ENCODE results near the gene COP1.
"Not testable (repeated sequence)": the region's sequence is repeated elsewhere in the genome, so short reads cannot be mapped to it uniquely, and the experiment has no call there.

The COP1 gene

DNA sequence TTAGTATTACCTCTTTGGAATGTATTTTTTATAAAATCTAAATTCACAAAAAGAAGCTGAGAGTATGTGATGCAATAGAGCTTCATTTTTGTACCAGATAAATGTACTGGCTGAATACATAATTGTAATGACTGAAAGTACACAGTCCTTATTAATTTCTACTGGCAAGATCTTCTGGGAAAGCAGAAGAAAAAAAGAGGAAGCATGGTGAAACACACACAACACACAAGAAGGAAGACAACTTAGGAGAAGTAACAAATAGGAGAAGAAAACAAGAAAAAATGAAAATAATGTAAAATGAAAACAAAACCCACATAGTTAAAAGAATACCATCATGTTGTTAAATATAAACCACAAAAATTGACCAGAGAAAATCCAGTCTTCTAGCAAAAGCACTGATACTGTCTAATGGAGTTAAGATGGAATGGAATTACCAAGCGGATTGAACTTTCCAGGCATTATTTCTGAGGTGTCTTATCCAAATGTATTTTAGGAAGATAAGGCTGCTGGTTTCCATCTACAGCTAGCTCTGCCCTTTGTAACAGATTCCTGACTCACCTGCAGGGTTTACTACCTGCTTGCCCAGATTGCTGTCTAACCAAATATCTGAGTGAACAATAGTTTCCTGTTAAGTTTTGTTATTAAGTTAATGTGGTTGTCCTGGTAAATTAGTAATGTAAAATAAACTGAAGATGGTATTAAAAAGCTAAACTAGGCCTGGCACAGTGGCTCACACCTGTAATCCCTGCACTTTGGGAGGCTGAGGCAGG, 4.5 kb upstream of the COP1 start:
- no peak overlapping the region for H3K9ac ChIP-seq
- H3K36me3 ChIP-seq (ENCODE audit: insufficient read depth) = no peaks in the 10 kb centered on the region
- H3K27me3 ChIP-seq (ENCODE audit: insufficient read depth, low read depth) = no peaks in the 10 kb centered on the region
- H3K79me2 ChIP-seq (ENCODE audit: insufficient read depth, low read depth) = peaks cover 6% of the 10 kb centered on the region; the same call in 1 of the 2 replicates
- no peak overlapping the region for H3K27ac ChIP-seq
- H3K4me3 ChIP-seq (IDR thresholded peaks at IDR 0.05; ENCODE audit: insufficient read depth, low read depth, low read length) = no peak overlapping the region
- no peaks in the 10 kb centered on the region for H4K20me1 ChIP-seq (ENCODE audit: insufficient read depth)
- peaks cover 3% of the 10 kb centered on the region for H3K4me1 ChIP-seq (ENCODE audit: low read depth, poor library complexity, severe bottlenecking)
- H3K4me2 ChIP-seq = no peak overlapping the region
- TF ChIP-seq, protein P1, sequence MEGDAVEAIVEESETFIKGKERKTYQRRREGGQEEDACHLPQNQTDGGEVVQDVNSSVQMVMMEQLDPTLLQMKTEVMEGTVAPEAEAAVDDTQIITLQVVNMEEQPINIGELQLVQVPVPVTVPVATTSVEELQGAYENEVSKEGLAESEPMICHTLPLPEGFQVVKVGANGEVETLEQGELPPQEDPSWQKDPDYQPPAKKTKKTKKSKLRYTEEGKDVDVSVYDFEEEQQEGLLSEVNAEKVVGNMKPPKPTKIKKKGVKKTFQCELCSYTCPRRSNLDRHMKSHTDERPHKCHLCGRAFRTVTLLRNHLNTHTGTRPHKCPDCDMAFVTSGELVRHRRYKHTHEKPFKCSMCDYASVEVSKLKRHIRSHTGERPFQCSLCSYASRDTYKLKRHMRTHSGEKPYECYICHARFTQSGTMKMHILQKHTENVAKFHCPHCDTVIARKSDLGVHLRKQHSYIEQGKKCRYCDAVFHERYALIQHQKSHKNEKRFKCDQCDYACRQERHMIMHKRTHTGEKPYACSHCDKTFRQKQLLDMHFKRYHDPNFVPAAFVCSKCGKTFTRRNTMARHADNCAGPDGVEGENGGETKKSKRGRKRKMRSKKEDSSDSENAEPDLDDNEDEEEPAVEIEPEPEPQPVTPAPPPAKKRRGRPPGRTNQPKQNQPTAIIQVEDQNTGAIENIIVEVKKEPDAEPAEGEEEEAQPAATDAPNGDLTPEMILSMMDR (conservative IDR thresholded peaks at IDR 0.05; ENCODE audit: low read depth, low read length) = no peak
- H2AFZ ChIP-seq (ENCODE audit: low read depth) = no peak overlapping the region

GRCh38 chr1:176208034-176208433, 948 bp upstream of the COP1 start:
- Histone ChIP-seq H3K27me3 (ENCODE audit: insufficient read depth, low read depth) (no peaks in the 10 kb centered on the region), H2AFZ (ENCODE audit: low read depth) (peak overlapping the region; percentile 80), H4K20me1 (ENCODE audit: insufficient read depth) (no peaks in the 10 kb centered on the region), H3K4me2 (peak overlapping the region; percentile 75), H3K4me3 (IDR thresholded peaks at IDR 0.05; ENCODE audit: insufficient read depth, low read depth, low read length) (peak overlapping the region; percentile 17), H3K27ac (peak overlapping the region; percentile 84), H3K79me2 (ENCODE audit: insufficient read depth, low read depth) (peaks cover 42% of the 10 kb centered on the region), H3K9ac (peak overlapping the region; percentile 85; the same call in 1 of the 2 replicates), H3K4me1 (ENCODE audit: low read depth, poor library complexity, severe bottlenecking) (peaks cover 19% of the 10 kb centered on the region), H3K36me3 (ENCODE audit: insufficient read depth) (no peaks in the 10 kb centered on the region)
- TF ChIP-seq, protein P1 (conservative IDR thresholded peaks at IDR 0.05; ENCODE audit: low read depth, low read length) = no peak

GRCh38 chr1:176206006-176206960, 803 bp downstream of the COP1 start:
- TF ChIP-seq, protein P1 (conservative IDR thresholded peaks at IDR 0.05; ENCODE audit: low read depth, low read length) = no peak
- Histone ChIP-seq H3K9ac (peak overlapping the region; percentile 85), H3K4me3 (IDR thresholded peaks at IDR 0.05; ENCODE audit: insufficient read depth, low read depth, low read length) (peak overlapping the region; percentile 96), H3K4me2 (peak overlapping the region; percentile 75), H3K36me3 (ENCODE audit: insufficient read depth) (no peaks in the 10 kb centered on the region), H4K20me1 (ENCODE audit: insufficient read depth) (no peaks in the 10 kb centered on the region), H2AFZ (ENCODE audit: low read depth) (peak overlapping the region; percentile 80), H3K4me1 (ENCODE audit: low read depth, poor library complexity, severe bottlenecking) (peaks cover 19% of the 10 kb centered on the region), H3K79me2 (ENCODE audit: insufficient read depth, low read depth) (peaks cover 59% of the 10 kb centered on the region), H3K27ac (peak overlapping the region; percentile 84), H3K27me3 (ENCODE audit: insufficient read depth, low read depth) (no peaks in the 10 kb centered on the region)

DNA sequence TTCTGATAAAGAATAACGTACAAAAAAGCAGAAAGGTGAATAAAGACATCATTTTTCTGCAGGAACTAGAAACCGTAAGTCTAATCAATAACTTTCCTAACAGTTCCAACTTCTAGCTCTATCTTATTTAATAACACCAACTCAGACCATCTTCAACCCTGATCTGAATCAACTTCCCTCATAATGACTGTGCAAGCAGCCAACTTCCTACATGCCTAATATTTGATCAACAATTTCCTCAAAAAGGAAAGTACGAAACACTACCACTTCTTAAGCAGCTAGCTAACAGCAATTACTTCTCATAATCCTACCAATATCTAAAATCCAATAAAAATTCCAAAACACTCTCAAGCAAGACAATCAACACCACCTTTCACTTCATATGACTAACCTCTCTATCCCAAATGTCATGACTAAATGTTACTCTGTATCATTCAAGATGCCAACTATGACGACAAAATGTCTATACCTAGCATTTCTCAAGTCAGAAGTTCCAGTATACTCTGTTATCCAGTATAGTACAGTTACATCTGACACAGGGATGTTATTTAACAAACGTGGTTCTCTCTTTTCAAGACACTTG, 1.7 kb downstream of the COP1 start:
- no peak overlapping the region for H2AFZ ChIP-seq (ENCODE audit: low read depth)

DNA sequence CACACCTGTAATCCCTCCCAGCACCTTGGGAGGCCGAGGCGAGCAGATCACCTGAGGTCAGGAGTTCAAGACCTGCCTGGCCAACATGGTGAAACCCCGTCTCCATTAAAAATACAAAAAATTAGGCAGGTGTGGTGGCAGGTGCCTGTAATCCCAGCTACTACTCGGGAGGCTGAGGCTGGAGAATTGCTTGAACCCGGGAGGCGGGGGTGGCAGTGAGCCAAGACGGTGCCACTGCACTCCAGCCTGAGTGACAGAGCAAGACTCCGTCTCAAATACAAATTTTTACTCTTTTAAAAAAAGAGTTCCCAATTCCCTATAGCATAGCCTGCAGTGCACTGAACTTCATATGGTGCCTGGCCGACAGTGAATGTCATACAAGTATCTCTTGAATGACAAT, 2.4 kb downstream of the COP1 start:
- not testable (repeated sequence) for H3K27me3 ChIP-seq (ENCODE audit: insufficient read depth, low read depth); H4K20me1 ChIP-seq (ENCODE audit: insufficient read depth); H3K9ac ChIP-seq; H2AFZ ChIP-seq (ENCODE audit: low read depth); H3K27ac ChIP-seq; H3K36me3 ChIP-seq (ENCODE audit: insufficient read depth); H3K4me3 ChIP-seq (IDR thresholded peaks at IDR 0.05; ENCODE audit: insufficient read depth, low read depth, low read length)
- H3K4me1 ChIP-seq (ENCODE audit: low read depth, poor library complexity, severe bottlenecking) = peaks cover 19% of the 10 kb centered on the region
- H3K79me2 ChIP-seq (ENCODE audit: insufficient read depth, low read depth) = peaks cover 76% of the 10 kb centered on the region
- H3K4me2 ChIP-seq = peak overlapping the region; percentile 75

More for the DNA sequence above, 1.7 kb downstream of the COP1 start:
- Histone ChIP-seq H3K36me3 (ENCODE audit: insufficient read depth) (no peaks in the 10 kb centered on the region), H3K9ac (peak overlapping the region; percentile 85; the same call in 1 of the 2 replicates), H4K20me1 (ENCODE audit: insufficient read depth) (no peaks in the 10 kb centered on the region), H3K79me2 (ENCODE audit: insufficient read depth, low read depth) (peaks cover 68% of the 10 kb centered on the region), H3K4me1 (ENCODE audit: low read depth, poor library complexity, severe bottlenecking) (peaks cover 19% of the 10 kb centered on the region), H3K4me2 (peak overlapping the region; percentile 75), H3K27me3 (ENCODE audit: insufficient read depth, low read depth) (no peaks in the 10 kb centered on the region), H3K4me3 (IDR thresholded peaks at IDR 0.05; ENCODE audit: insufficient read depth, low read depth, low read length) (peak overlapping the region; percentile 96), H3K27ac (peak overlapping the region; percentile 84; the same call in 1 of the 2 replicates)
- TF ChIP-seq, protein P1 (conservative IDR thresholded peaks at IDR 0.05; ENCODE audit: low read depth, low read length) = no peak

Data from KMS-11 (cell line).